Ramos (cell line): Measurements from ENCODE around the gene ZNF761.
"Not testable (repeated sequence)": the region's sequence is repeated elsewhere in the genome, so short reads cannot be mapped to it uniquely, and the experiment has no call there.

Source experiments
- in situ Hi-C: fragments of 300-500 bp; cut with MboI; formaldehyde crosslinking; loops from one replicate; pipeline ENCODE4 v1.14.3; 2022; ENCODE audit warnings: low sequenced_read_pairs; ENCODE audit not compliant: unreplicated experiment

ZNF761 gene

DNA sequence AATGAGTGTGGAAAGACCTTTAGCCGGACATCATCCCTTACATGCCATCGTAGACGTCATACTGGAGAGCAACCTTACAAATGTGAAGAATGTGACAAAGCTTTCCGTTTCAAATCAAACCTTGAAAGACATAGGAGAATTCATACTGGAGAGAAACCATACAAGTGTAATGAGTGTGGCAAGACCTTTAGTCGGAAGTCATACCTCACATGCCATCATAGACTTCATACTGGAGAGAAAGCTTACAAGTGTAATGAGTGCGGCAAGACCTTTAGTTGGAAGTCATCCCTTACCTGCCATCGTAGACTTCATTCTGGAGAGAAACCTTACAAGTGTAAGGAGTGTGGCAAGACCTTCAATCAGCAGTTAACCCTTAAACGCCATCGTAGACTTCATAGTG, 24.0 kb downstream of the ZNF761 start:
- in situ Hi-C loops: no loop called here

DNA sequence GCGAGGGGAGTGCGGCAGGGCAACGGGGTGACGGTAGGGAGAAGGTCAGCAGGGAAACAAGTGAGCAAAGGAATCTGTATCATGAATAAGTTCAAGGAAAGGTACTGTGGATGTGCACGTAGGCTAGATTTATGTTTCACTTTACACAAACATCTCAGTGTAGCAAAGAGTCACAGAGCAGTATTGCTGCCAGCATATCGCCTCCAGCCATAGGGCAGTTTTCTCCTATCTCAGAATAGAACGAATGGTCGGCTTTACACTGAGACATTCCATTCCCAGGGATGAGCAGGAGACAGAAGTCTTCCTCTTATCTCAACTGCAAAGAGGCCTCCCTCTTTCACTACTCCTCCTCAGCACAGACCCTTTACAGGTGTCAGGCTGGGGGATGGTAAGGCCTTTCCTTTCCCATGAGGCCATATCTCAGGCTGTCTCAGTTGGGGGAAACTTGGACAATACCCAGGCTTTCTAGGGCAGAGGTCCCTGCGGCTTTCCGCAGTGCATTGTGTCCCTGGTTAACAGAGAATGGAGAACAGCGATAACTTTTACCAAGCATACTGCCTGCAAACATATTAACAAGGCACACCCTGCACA, 28.4 kb downstream of the ZNF761 start:
- in situ Hi-C loops: not testable (repeated sequence)

DNA sequence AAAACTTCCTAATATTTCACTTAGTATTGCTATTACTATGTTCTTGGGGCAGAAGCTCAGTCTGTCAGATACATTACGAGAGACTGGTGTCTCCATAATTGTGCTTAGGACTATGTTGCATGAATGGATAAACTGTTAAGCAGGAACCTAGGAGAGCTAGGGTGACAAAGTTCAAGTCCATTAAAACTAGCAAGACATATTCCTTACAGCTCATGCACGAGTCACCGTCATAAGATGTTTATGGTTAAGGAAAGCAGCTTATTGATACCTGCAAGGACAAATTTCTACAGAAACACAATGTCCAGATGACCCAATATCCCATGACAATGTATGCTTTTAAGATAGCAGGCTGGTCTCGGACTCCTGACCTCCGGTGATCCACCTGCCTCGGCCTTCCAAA, 30.1 kb downstream of the ZNF761 start:
- in situ Hi-C loops: no loop called here

DNA sequence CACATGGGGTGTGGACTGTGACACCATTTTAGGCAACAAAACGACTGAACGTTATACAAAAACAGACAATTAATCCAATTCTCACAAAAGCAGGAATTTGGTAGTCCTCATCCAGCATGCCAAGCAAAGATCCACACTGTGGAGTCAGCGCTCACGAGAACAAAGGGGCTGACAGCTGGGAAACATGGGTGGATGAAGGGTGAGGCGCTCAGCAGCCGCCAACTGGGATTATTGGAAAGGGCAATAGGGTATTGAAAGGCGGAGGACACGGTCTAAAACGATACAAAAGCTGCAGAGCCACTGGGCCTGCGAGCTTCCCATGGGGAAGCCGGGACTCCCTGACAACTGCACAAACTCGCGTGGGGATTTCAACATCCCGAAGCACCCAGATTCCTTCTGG, 31.1 kb downstream of the ZNF761 start:
- in situ Hi-C loops: no loop called here

DNA sequence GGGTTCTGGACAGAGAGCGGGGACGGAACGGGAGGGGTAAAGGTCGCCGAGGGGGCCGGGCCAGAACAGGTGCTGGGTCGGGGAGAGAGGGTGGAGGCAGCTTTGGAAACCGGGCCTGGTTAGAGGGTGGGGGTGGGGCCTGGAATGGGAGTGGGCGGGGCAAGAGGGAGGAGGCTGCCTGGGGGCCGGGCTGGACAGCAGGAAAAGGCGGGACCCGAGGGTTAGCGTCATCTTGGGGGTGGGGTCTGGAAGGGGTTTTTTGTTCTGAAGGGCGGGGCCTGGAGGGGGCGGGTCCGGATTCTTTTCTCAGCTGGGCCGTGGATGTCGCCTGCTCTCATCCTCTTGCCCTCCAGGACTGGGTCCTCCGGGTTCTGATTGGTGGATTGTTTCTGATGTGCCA, 31.5 kb downstream of the ZNF761 start:
- in situ Hi-C loops: no loop called here

DNA sequence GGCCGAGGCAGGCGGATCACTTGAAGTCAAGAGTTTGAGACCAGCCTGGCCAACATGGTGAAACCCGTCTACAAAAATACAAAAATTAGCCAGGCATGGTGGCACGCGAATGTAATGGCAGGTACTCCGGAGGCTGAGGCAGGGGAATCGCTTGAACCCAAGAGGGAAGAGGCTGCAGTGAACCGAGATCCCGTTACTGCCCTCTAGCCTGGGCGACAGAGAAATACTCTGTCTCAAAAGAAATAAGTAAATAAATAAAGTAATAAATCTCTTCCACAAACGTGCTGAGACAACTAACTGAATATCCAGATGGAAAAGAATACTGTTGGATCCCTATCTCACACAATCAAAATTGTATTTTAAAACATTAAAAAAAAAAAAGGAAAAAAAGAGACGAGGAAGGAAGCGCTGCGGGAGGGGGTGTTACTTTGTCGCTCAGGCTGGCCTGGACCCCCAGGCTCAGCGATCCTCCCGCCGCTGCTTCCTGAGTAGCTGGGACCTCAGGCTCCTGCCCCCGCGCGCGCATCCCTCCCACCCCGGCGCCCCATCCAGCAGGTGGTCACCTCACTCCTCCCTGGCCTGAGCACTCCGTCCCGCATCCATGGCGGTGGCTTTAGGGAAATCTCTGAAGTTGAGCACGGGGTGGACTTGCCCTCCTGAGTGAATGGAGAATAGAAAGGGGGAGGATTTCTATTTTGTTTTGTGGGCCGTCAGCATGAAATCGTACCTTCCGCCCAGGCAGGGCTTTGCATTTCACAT, 35.1 kb downstream of the ZNF761 start:
- in situ Hi-C loops: no loop called here

DNA sequence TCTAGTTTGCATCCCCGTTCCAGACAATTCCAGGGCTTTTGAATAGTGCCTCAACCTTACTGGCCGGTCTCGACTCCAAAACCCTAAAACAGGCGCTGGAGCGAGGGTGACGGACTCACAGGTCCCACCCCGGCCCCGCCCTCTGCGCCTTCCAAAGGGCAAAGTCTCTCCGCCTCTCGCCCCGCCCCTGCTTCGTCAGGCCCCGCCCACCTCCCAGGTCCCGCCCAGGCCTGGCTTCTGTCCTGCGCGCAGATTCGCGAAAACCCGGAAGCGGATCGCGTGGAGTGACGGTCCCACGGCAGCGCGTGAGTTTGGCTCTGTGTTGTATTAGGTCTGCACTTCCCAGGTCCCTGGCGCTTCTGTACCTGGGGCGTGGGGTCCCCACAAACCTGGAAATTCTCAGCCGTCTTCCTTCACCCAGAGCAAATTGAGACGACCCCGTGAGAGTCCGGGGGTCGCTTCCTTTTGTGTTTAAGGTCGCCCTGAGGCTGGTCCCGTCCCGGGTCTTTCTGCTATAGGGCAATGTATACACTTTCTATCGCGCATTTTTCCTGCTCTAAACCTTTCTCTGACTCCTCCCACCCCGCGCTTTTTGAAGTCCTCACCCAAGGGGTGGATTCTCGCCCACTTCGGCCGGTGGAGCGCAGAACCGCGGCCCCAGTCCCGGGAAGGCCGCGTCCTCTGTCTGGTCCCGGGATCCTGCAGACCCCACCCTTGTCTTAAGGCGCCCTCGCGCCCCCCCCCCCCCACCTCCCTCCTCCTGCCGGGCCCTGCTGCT, 35.9 kb downstream of the ZNF761 start, which contains the start of gene ZNF813:
Gene ZNF813, plus strand, starts transcription at position 249 of the 778 bp plus-strand sequence. CDS start 16,090 bp downstream, outside the sequence.
- in situ Hi-C loops: no loop called here

DNA sequence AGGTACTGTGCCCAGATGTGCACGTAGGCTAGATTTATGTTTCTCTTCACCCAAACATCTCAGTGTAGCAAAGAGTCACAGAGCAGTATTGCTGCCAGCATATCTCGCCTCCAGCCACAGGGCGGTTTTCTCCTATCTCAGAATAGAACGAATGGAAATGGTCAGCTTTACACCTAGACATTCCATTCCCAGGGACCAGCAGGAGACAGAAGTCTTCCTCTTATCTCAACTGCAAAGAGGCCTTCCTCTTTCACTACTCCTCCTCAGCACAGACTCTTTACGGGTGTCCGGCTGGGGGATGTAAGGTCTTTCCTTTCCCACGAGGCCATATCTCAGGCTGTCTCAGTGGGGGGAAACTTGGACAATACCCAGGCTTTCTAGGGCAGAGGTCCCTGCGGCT, 36.8 kb downstream of the ZNF761 start:
- in situ Hi-C loops: not testable (repeated sequence)

DNA sequence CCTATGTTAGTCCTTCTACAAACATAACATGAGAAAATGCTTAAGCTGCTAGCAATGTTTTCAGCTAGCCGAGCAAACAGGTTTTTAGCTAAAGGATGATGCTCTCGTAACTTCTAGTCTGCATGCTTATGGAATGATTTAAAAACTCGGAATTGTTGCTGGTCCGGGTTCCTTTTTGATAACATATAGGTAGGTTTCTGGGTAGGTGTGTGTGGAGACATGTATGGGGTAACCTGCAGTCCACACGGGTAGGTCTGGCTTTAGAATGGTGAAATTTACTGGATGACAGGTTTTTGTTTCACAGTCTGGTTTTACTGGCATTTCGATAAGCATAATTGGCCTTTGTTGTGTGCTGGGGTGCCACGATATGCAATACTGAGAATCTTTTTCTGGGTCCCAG, 40.1 kb downstream of the ZNF761 start:
- in situ Hi-C loops: no loop called here

DNA sequence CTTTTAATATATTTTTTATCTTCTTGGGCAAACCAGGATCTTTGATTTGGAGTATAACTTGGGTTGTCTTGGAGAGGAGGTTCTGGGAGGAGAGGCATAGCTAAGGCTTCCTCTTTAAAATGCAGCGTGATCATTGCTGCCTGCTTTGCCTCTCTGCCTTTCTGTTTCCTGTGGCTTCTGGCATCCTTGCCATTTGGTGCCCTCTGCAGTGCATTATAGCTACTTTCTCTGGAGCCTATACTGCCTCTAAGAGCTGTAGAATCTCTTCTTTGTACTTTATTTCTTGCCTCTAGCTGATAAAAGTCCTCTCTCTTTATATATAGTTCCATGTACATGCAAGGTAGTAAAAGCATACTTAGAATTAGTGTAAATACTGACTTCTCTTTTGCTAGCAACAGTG, 43.0 kb downstream of the ZNF761 start:
- in situ Hi-C loops: loop anchor here (5.0 kb wide), 1 partner anchor 38 kb away; no protein-coding TSS in a partner anchor

DNA sequence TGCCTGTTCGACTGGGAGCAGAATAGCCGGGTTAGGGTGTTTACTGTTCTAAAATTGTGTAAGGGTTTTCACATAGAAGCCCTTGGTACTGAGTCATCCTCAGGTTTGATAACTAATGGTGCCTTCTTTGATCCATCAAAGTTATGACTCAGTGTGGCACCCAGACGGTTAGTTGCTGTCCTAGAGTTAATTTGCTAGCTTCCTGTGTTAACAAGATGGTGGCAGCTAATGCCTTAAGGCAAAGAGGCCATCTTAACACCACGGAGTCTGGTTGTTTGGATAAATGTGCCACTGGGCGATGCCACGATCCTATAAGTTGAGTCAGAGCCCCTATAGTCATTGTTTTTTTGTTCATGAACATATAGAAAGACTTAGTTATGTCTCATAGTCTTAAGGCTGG, 43.7 kb downstream of the ZNF761 start:
- in situ Hi-C loops: loop anchor here (5.0 kb wide), 1 partner anchor 38 kb away; no protein-coding TSS in a partner anchor

DNA sequence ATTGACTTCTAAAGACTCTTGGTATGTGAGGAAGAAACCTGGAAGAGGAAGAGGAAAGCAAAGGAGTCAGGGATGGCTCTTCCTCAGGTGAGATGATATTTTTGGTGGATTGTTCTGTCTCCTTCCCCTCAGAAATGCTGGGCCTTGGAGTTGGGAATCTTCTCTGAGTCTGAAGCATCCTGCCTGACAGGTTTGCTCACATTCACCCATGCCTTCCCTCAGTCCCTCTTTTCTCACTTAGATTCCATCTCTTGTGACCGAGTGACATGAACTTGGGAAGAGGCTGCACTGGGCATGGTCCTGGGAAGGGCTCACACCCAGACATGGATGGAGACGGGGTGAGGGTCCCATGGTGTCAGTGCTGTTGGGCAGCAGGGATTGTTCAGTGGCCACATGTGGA, 52.0 kb downstream of the ZNF761 start:
- in situ Hi-C loops: not testable (repeated sequence)

DNA sequence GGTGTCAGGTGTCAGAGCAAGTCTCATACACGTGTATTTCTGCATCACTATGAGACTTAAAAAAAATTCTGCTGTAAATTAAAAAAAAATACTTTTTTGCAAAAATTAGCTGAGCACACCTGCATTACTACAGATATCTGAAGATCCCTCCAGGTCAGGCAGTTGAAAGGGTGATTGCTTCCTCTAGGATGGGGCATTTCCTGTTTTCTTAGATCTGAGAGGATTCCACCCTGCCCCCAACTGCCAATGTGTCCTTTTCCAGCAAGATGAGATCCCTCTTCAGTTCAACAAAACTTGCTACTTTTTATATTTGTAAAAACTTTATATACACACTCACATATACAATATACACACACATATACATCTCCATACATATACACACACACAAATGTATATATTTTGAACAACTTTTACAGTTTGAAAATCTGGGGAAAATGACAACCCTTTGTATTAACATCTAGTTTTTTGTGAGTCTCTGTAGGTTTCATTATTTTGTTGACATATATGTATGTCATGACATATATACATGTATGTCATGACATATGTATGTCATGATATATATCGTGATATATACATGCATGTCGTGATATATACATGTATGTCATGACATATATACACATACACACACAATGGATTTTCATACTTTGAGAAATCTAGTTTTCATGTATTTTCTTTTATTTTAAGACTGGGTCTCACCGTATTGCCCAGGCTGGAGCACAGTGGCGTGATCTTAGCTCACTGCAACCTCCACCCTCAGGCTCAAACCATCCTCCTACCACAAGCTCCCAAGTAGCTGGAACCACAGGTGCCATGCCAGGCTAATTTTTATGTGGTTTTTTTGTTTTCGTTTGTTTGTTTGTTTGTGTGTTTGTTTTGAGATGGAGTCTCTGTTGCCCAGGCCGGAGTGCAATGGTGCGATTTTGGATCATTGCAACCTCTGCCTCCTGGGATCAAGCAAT, 53.5 kb downstream of the ZNF761 start:
- in situ Hi-C loops: no loop called here

DNA sequence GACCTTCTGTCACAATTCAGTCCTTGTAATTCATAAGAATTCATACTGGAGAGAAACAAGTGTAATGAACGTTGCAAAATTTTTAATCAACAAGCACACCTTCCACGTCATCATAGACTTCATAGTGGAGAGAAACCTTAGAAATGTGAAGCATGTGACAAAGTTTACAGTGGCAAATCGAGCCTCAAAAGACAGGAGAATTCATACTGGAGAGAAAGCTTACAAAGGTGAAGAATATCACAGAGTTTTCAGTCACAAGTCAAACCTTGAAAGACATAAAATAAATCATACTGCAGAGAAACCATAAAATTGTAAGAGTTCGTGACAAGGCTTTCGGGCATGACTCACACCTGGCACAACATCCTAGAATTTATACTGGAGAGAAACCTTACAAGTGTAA, 60.4 kb downstream of the ZNF761 start:
- in situ Hi-C loops: no loop called here

DNA sequence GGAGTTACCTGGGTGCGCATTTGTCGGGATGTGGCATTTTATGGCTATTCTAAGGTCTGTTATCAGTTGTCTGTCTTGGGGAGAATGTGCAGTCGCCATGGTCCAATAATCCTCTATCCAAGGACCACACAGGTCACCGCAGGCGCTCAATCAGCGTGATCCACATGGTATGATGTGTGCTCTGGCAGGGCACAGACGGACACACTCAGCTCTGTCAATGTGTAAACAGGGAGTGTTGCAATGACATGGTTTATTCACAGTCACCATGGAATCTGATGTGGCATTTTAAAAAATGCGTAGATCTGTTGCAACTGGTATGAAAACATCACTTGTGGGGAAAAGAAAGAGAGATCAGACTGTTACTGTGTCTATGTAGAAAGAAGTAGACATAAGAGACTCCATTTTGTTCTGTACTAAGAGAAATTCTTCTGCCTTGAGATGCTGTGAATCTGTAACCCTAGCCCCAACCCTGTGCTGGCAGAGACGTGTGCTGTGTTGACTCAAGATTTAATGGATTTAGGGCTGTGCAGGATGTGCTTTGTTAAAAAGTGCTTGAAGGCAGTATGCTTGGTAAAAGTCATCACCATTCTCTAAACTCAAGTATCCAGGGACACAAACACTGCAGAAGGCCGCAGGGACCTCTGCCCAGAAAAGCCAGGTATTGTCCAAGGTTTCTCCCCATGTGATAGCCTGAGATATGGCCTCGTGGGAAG, 65.7 kb downstream of the ZNF761 start:
- in situ Hi-C loops: not testable (repeated sequence)

DNA sequence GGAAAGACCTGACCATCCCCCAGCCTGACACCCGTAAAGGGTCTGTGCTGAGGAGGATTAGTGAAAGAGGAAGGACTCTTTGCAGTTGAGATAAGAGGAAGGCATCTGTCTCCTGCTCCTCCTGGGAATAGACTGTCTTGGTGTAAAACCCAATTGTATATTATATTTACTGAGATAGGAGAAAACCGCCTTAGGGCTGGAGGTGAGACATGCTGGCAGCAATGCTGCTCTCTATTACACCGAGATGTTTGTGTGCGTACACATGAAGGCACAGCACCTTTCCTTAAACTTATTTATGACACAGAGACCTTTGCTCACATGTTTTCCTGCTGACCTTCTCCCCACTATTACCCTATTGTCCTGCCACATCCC, 66.2 kb downstream of the ZNF761 start:
- in situ Hi-C loops: not testable (repeated sequence)

DNA sequence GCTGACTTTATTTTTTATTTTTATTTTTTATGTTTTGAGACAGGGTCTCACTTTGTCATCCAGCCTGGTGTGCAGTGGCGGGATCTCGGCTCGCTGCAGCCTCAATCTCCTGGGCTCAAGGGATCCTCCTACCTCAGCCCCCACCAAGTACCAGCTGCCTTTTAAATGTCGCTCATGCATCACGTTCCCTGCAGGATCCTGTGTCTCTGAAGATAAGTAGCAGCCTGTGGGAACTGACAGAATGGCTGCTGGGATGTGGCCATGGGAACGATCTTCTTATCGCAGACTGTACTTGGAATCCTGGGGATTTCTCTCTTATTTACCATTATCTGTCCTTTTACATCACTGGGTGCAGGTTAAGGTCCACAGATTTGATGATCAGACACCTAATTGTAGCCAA, 71.4 kb downstream of the ZNF761 start:
- in situ Hi-C loops: loop anchor here (5.0 kb wide), 1 partner anchor 79 kb away; no protein-coding TSS in a partner anchor

DNA sequence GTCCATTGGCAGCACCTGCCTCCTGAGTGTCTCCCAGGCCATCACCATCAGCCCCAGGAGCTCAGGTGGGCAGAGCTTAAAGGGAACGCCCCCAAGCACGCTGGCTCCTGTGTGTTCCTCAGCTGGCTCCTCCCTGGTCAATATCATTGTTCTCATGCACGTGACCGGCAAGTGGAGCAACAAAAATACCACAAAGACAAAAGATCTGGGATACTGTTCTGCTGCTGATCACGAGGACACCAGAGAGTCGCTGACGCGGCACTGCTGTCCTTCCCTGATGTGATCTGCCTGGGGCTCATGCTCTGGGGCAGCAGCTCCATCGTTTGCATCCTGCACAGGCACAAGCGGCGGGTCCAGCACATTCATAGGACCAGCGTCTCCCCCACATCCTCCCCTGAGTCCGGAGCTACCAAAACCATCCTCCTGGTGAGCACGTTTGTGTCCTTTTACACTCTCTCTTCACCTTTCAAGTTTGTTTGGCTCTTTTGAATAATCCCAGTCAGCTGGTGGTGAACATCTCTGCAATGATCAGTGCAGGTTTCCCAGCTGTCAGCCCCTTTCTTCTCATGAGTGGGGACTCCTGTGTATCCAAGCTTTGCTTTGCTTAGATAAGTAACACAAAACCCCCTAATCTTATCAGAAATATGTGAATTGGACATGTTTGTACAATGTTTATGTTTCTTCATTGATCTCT, 72.0 kb downstream of the ZNF761 start:
- in situ Hi-C loops: loop anchor here (5.0 kb wide), 1 partner anchor 78 kb away; no protein-coding TSS in a partner anchor

DNA sequence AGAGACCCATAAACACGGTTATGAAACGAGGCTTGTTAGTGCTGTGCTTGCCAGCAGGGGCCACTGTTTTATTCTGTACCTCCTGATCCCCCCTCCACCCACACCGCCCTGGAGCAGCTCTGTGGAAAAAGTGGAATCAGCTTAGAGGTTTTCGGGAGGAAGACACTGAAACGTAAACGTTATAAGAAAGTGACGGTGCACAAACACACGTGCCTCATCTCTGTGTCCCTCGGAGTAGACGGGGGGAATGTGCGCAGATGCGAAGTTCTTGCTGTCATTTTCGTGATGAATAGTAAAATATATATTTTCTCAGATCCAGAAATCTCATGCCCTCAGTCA, 72.5 kb downstream of the ZNF761 start:
- in situ Hi-C loops: loop anchor here (5.0 kb wide), 1 partner anchor 78 kb away; no protein-coding TSS in a partner anchor
